ENCODE results near the gene CELF6. TPM values are rescaled to one million over a fixed set of nuclear protein-coding genes. Genes with fewer than 3 reads are reported as not detected.

CELF6 gene
- 1.7 TPM for polyA plus RNA-seq (ENCODE audit: insufficient read length)

DNA sequence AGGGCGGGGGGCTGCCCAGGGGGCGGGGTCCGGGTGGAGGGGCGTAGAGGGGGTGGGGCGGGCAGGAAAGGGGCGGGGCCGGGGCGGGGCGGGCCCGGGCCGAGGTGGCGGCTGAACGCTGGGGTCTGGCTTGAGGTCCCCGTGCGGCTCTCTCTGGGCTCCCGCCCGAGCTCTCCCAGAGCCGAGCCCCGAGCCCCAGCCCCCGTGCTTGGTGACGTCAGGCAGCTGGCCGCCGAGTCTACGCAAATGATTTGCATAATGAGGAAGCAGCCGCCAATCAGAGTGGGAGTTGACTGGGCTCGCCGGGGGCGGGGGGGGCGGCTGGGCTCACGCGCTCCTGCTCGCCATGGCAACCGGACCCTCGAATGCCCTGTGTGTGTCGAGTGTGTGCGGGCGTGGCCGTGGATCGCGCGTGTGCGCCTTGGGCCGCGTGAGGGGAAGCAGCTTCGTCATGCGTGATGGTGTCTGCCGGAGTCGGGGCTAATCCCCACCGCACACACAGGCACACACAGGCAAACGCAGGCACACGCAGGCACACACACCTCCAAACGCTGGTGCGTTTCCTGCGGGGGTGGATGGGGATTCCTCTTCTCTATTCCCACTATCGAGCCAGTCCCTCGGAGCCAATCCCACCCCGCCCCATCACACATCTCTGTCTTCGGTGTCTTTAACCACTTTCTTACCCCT lies at the start of gene CELF6:
Gene CELF6, minus strand, starts transcription at position 173 of the 687 bp plus-strand sequence. CDS start 283 bp downstream, outside the sequence.
- no peak for DNase-seq (ENCODE audit: low read depth)

- DNase-seq (ENCODE audit: low read depth), result no peak
These were observed 48.9 kb upstream of the CELF6 start for GRCh38 chr15:72368899-72369298.

- DNase-seq (ENCODE audit: low read depth), result no peak
These were observed 48.4 kb upstream of the CELF6 start for GRCh38 chr15:72368325-72368724.

DNA sequence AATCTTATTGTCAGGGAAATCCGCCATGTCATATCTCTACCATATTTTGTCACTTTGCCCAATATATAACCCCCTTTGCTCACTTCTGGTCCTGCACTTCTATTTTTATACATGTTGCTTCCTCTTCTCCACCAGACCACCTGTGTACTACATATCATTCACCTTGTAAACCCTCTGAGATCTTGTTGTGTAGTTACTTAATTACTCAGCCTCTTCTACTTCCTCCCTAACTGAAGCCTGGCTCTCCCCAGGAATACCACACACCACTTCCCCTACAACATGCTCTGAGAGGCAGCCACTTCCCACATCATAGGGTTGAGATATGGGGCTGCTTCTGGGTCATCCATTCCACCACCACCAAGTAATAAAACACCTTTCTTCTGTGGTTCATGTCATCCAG lies 45.9 kb upstream of the CELF6 start:
- no peak for DNase-seq (ENCODE audit: low read depth)

DNA sequence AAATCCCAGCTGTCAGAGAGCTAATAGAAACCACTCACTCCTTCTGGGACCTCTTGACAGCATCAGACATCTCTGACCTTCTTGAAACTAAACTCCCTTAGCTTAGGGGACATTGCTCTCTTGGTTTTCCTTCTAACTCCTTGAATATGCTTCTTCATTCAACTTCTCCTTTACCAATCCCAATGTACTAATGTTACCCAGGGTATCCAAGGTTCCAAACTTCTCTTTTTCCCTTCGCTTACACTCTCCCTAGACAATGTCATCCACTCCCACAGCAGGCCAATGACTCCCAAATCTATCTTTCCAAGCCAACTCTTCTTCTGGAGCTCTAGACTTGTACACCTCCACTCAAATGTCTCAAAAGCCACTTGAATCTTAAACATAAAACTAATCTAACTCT lies 41.2 kb upstream of the CELF6 start:
- no peak for DNase-seq (ENCODE audit: low read depth)

DNA sequence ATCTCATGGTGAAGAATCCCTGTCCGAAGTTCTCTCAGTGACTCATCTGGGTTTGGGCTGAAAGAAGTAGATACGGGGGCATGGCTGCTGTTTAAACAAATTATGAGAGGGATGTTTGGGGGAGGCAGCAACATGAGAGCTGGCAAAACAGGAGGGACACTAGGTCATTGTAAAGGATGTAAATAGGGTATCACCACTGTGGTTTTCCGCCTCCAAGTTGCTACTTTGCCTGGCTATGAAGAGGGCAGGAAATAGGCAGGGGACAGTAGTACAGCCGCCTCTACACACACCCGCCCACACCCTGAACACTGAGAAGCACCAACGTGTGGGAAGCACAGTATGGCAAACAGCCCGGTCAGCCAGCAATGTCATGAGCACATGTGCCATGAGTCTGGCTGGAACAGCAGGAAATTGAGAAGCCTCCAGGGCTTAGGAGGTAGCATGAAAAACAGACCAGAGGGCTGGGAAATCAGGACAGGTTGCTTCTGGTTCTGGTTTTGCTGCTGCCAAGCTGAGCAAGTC lies 38.8 kb upstream of the CELF6 start:
- no peak for DNase-seq (ENCODE audit: low read depth)

DNA sequence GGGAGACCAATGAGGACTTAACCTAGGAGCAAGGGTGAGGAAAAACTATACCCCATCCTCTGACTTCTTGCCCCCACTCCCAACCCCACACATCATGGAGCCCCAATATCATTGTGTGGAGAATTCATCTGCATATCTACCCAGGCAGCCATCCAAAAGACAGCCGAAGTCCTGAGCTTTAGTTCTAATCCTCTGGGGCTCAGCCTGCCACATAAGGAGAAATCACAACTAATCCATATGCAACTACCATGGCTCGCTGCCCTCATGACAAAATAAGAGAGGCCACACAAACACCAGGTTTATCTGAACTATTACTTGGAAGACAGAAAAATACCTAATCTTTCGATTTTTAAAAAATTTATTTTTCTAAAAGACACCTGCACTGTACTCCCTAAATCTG lies 38.2 kb upstream of the CELF6 start:
- DNase-seq (ENCODE audit: low read depth), result no peak

DNA sequence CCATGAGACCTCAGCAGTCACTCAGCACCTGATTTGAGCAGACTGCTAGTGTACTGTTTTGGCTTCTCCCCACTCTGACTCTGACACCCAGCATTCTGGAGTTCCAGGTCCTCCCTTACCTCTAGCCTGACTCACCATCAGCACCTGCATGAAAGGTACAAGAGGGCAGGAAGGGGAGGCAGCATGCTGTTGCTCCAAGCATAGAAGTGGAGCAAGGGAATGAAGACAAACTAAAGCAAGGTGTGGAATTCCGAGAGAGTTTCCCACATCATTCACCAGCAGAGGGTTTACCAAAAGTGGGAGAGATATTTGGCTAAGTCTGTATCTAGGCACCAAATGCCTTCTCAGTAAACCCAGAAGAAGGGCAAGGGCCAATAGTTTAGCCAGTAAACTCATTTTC lies 34.5 kb upstream of the CELF6 start:
- DNase-seq (ENCODE audit: low read depth), result no peak

- no peak for DNase-seq (ENCODE audit: low read depth)
These were observed 33.3 kb upstream of the CELF6 start for GRCh38 chr15:72353266-72353665.

- no peak for DNase-seq (ENCODE audit: low read depth)
These were observed 25.8 kb upstream of the CELF6 start for GRCh38 chr15:72345806-72346205.

GRCh38 chr15:72345280-72345679 lies 25.3 kb upstream of the CELF6 start:
- DNase-seq (ENCODE audit: low read depth), result no peak

DNA sequence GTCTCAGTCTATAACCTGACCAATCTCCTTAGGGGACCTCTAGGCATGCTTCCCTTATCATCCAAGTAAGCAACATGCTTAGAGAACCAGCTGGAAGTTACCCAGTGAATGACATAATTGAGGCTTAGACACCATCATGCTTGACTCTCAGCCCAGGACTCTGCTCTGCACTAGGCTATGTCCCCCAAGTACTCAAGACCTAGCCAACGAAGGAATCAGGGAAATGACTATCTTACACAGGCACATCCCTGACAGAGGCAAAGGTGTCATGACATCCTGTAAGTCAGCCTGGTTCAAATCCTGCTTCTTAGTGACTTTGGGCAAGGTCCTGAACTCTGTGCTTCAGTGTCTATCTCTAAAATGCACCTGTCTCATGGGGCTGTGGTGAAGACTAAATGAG lies 24.6 kb upstream of the CELF6 start:
- DNase-seq (ENCODE audit: low read depth), result no peak

DNA sequence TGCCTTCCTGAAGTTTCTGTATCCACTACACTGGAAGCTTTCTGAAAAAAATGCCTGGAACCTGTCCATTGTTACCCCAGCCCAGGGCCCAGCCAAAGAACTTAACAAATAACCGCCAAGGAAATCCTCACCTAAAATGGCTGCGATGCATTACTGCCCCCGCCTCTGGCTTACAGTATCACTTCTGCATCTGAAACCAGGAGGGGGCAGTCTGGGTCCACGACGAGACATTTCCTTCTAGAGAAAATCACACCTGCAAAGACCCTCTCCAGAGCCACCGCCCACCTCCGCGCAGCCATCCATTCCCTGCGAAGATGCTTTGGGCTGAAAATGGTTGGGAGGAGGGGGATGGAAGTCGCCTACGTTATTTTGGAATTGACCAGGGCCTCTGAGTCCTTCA lies 22.4 kb upstream of the CELF6 start:
- no peak for DNase-seq (ENCODE audit: low read depth)

- DNase-seq (ENCODE audit: low read depth), result no peak
These were observed 21.4 kb upstream of the CELF6 start for GRCh38 chr15:72341361-72341760.

GRCh38 chr15:72340366-72340765 lies 20.4 kb upstream of the CELF6 start:
- no peak for DNase-seq (ENCODE audit: low read depth)

GRCh38 chr15:72339777-72340177 lies 19.8 kb upstream of the CELF6 start:
- no peak for DNase-seq (ENCODE audit: low read depth)

DNA sequence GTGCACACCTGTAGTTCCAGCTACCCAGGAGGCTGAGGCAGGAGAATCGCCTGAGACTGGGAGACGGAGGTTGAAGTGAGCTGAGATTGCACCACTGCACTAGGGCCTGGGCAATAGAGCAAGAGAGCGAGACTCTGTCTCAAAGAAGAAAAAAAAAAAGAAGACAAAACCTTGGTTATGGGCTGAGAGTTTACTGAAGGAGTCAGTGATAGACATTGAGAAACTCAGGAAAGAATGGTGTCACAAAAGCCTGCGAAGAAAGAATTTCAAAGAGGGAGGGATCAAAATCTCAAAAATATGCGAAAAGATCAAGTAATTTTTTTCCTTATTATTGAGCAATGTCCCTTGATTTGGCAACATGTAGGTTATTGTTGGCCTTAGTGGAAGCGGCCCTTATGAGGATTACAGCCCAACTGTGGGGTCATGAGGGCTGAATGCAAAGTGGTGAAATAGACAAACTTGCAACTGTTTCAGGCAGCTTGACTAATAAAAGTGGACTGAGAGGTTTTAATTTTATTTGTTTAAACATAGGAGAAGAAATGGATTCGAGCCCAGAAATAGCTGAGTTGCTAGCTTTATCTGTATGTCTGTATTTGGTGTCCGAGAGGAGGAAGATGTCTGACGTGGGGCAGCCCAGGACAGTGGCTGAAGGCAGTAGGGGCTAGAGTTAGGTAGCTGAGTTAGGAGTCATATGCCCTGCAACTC lies 18.8 kb upstream of the CELF6 start:
- DNase-seq (ENCODE audit: low read depth), result no peak

- no peak for DNase-seq (ENCODE audit: low read depth)
These were observed 18.2 kb upstream of the CELF6 start for GRCh38 chr15:72338148-72338547.

DNA sequence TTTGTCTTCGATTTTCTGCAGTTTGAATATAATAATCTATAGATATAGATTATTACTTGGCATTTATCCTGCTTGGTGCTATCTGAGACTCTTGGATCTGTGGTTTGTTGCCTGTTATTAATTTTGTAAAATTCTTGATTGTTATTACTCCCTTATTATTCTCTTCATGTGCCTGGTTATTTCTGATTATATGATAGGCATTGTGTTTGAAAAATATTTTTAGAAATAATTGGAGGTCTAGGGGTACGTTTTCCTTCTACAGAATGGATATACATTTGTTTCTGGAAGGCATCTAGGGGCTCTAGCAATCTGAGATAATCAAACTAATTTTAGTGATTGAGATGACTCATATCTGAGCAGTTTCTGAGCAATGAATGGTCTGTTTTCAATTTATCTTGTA lies 14.9 kb upstream of the CELF6 start:
- DNase-seq (ENCODE audit: low read depth), result no peak

DNA sequence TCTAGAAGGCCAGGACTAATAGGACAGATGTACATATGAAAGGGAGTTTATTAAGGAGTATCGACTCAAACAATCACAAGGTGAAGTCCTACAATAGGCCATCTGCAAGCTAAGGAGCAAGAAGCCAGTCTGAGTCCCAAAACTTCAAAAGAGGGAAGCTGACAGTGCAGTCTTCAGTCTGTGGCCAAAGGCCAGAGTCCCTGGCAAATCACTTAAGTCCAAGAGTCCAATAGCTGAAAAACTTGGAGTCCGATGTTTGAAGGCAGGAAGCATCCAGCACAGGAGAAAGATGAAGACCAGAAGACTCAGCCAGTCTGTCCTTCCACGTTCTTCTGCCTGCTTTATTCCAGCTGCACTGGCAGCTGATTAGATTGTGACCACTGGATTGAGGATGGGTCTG lies 11.1 kb upstream of the CELF6 start:
- no peak for DNase-seq (ENCODE audit: low read depth)

DNA sequence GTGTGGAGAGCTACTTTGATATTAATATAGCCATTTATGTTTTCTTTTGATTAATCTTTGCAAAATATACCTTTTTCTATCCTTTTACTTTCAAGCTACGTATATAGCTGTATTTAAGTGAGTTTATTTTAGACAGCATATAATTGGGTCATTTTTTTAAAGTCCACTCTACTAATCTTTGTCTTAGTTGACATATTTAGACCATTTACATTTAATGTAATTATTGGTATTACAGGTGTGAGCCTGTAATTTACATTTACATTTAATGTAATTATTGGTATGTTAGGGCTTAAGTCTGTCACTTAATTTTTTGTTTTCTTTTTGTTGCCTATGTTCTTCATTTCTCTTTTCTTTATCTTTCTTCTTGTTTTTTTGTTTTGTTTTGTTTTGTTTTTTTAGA lies 3.8 kb upstream of the CELF6 start:
- DNase-seq (ENCODE audit: low read depth), result no peak

- DNase-seq (ENCODE audit: low read depth), result no peak
These were observed 485 bp downstream of the CELF6 start for GRCh38 chr15:72319360-72319984.

DNA sequence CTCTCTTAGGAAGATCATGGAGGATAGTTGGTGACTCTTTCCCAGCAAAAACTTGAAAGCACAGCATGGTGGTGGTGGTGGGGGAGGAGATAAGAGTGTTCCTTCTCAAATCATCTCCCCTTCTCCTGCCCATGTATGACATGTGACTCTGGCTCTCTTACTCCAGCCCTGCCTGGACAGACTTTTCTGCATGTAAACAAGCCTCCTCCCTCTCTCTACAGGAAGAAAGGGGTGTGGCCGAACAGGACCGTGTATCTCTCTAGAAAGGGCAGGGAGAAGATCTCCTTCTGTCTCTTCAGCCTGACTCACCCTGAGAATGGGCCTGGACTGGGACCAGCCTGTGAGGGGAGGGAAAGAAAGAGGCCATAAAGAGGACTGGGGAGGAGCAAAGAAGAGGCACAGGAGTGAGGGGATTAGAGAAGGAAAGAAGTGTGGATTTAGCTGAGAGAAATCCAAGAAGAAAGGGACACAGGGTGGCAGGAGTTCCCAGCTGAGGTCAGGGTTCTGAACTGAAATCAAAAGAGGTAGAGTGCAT lies 1.5 kb downstream of the CELF6 start:
- DNase-seq (ENCODE audit: low read depth), result no peak
